MCF 10A (cell line): ENCODE measurements around the gene ELP6. TPM values are rescaled to one million over a fixed set of nuclear protein-coding genes. Genes with fewer than 3 reads are reported as not detected.
A peak's percentile ranks its signal among the peaks of the same experiment; 100 is the strongest.

Source experiments
- Bru-seq: library from RNA; stranded (reverse); fragments of 400-500 nt; gene quantifications from one replicate; lab custom pipeline; 2021; lab: Mats Ljungman, UMichigan
- BruChase-seq, 2 experiments: library from RNA; stranded (reverse); fragments of 400-500 nt; gene quantifications; one replicate each; lab custom pipeline; 2021; lab: Mats Ljungman, UMichigan
- BruUV-seq: library from RNA; stranded (reverse); fragments of 400-500 nt; replicated peaks from 2 replicates; lab custom pipeline; 2021; lab: Mats Ljungman, UMichigan
- CTCF ChIA-PET: fragments of 300-600 bp; sonication (Branson Sonifier 250); formaldehyde crosslinking; extraction: SDS; loops from one replicate; lab custom pipeline; 2021; ENCODE audit warnings: antibody characterized with exemption, inconsistent platforms; lab: Yijun Ruan, JAX
- POLR2A ChIA-PET: fragments of 300-600, 350-650 bp; sonication (Branson Sonifier 250); formaldehyde crosslinking; extraction: SDS; loops from one replicate; lab custom pipeline; 2020; ENCODE audit warnings: antibody characterized with exemption, inconsistent platforms; lab: Yijun Ruan, JAX
- DNase-seq: peaks from one replicate; pipeline ENCODE4 v3.0.0-alpha.2; 2018; ENCODE audit not compliant: unreplicated experiment
- H3K27ac Mint-ChIP-seq: one replicate; pipeline ENCODE4 v1.8.0; 2022; ENCODE audit warnings: mild to moderate bottlenecking, low read depth, mixed read lengths; ENCODE audit not compliant: unreplicated experiment
- H3K27me3 Mint-ChIP-seq: one replicate; pipeline ENCODE4 v1.8.0; 2022; ENCODE audit warnings: mixed read lengths; ENCODE audit not compliant: insufficient read depth, unreplicated experiment
- H3K36me3 Mint-ChIP-seq: one replicate; pipeline ENCODE4 v1.8.0; 2022; ENCODE audit warnings: mild to moderate bottlenecking, moderate library complexity, mixed read lengths; ENCODE audit not compliant: insufficient read depth, unreplicated experiment
- H3K4me1 Mint-ChIP-seq: one replicate; pipeline ENCODE4 v1.8.0; 2022; ENCODE audit warnings: mixed read lengths; ENCODE audit not compliant: insufficient read depth, unreplicated experiment
- H3K4me3 Mint-ChIP-seq: one replicate; pipeline ENCODE4 v1.8.0; 2022; ENCODE audit warnings: mild to moderate bottlenecking, moderate library complexity, mixed read lengths; ENCODE audit not compliant: unreplicated experiment
- H3K9me3 Mint-ChIP-seq: one replicate; pipeline ENCODE4 v1.8.0; 2022; ENCODE audit warnings: mixed read lengths; ENCODE audit not compliant: unreplicated experiment
- intact Hi-C: fragments of 100-400 bp; cut with micrococcal nuclease; formaldehyde crosslinking; loops from 2 replicates; pipeline ENCODE4 v1.14.1; 2022
- long read RNA-seq: library from polyadenylated mRNA; stranded (forward); transcript quantifications from one replicate; pipeline ENCODE4 v2.0.0, GENCODE V29; 2022
- total RNA-seq: library from RNA; stranded (reverse); gene quantifications from 2 replicates; pipeline ENCODE4 v1.2.3, GENCODE V29; 2022
- TF ChIP-seq, protein P1 (sequence below): fragments of 200-600 bp; IDR thresholded peaks from one replicate; pipeline ENCODE4 v1.8.0; 2022; ENCODE audit warnings: antibody characterized with exemption, mild to moderate bottlenecking; ENCODE audit not compliant: unreplicated experiment

ELP6 gene, protein sequence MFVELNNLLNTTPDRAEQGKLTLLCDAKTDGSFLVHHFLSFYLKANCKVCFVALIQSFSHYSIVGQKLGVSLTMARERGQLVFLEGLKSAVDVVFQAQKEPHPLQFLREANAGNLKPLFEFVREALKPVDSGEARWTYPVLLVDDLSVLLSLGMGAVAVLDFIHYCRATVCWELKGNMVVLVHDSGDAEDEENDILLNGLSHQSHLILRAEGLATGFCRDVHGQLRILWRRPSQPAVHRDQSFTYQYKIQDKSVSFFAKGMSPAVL
- 32.5 and 33.5 TPM in 2 replicates for total RNA-seq
- percentile 63 among the genes with signal in this experiment for Bru-seq, nascent RNA
- percentile 60 among the genes with signal in this experiment for BruChase-seq, experiment 1, labeled RNA remaining after a 6-hour chase
- percentile 68 among the genes with signal in this experiment for BruChase-seq, experiment 2, labeled RNA remaining after a 2-hour chase
- long read RNA-seq, transcript ELP6-205 (7 exons, 880 nt) = minor isoform, 15 of 74 reads
- long read RNA-seq, transcript ELP6-201 (7 exons, 1,401 nt) = major isoform, 23 of 74 reads
- long read RNA-seq, partial matches to known transcripts = 3 of 74 reads
- long read RNA-seq, other reads (novel, unspliced or antisense) = 33 of 74 reads

DNA sequence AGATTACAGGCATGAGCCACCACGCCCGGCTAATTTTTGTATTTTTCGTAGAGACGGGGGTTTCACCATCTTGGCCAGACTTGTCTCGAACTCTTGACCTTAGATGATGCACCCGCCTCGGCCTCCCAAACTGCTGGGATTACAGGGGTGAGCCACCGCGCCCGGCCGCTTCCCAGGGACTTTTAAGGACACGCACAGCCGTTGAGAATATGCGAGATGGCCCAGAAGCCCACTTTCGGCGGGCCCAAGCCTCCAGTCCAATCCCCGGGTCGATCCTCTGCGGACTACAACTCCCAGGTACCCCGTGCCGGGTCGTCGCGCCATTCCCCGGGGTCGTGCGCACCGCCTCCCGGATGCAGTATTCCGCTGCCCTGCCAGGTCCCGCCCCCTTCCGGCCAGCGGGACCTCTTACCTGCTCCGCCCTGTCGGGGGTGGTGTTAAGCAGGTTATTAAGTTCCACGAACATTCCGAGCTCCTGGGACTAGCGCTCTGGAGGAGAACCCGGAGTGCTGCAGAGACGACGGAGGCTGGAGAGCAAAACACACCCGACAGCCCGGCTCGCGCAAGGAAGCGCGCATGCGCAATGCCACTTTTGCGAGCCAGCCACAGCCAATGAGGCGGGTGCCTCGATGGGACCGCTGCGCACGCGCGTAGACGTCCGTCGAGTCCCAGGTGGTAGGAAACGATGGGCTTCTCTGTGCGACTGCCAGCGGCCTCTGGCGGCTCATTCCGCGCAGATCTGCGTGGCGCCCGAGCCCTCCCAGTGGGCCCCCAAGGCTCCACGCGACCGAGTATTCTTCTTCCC lies at the start of gene ELP6:
Gene ELP6 (minus strand): TSS at position 588 of the 805 bp plus-strand sequence. CDS start 122 bp downstream, at position 466.
- Mint-ChIP-seq H3K27ac (peak within 1 kb of the TSS; percentile 77), H3K27me3 (no peaks in the 10 kb centered on the region), H3K4me3 (peak within 1 kb of the TSS; percentile 93), H3K36me3 (peaks cover 27% of the 10 kb centered on the region), H3K9me3 (no peaks in the 10 kb centered on the region), H3K4me1 (no peaks in the 10 kb centered on the region)
- POLR2A ChIA-PET = interaction anchor here (0.7 to 1.4 kb wide), 9 partner anchors 20 to 576 kb away, joined by 3 to 6 read pairs (median 3); partner anchors contain the start of gene DHX30
- DNase-seq = peak; percentile 94
- intact Hi-C loops = loop anchor here (1.0 kb wide), 1 partner anchor 92 kb away; no protein-coding TSS in a partner anchor
- CTCF ChIA-PET = interaction anchor here (0.6 to 2.7 kb wide), 5 partner anchors 9 to 820 kb away, joined by 3 to 7 read pairs (median 4); partner anchors contain the start of gene ALS2CL
- BruUV-seq = TSS peak; percentile 93
- TF ChIP-seq, protein P1, sequence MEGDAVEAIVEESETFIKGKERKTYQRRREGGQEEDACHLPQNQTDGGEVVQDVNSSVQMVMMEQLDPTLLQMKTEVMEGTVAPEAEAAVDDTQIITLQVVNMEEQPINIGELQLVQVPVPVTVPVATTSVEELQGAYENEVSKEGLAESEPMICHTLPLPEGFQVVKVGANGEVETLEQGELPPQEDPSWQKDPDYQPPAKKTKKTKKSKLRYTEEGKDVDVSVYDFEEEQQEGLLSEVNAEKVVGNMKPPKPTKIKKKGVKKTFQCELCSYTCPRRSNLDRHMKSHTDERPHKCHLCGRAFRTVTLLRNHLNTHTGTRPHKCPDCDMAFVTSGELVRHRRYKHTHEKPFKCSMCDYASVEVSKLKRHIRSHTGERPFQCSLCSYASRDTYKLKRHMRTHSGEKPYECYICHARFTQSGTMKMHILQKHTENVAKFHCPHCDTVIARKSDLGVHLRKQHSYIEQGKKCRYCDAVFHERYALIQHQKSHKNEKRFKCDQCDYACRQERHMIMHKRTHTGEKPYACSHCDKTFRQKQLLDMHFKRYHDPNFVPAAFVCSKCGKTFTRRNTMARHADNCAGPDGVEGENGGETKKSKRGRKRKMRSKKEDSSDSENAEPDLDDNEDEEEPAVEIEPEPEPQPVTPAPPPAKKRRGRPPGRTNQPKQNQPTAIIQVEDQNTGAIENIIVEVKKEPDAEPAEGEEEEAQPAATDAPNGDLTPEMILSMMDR = peak; percentile 9

GRCh38 chr3:47556351-47556750 lies 42.8 kb upstream of the ELP6 start:
- TF ChIP-seq, protein P1 = no peak
- H3K9me3 Mint-ChIP-seq = no peaks in the 10 kb centered on the region
- H3K4me3 Mint-ChIP-seq = no peak overlapping the region
- H3K27ac Mint-ChIP-seq = no peak overlapping the region
- ChIA-PET POLR2A (no interaction called here), CTCF (interaction anchor here (0.7 to 1.2 kb wide), 2 partner anchors 14 to 16 kb away, joined by 3 to 4 read pairs; no protein-coding TSS in a partner anchor)
- H3K27me3 Mint-ChIP-seq = peaks cover 9% of the 10 kb centered on the region
- intact Hi-C loops = no loop called here
- BruUV-seq = no TSS peak
- no peaks in the 10 kb centered on the region for H3K36me3 Mint-ChIP-seq
- H3K4me1 Mint-ChIP-seq = no peaks in the 10 kb centered on the region
- no peak for DNase-seq

- peaks cover 28% of the 10 kb centered on the region for H3K27me3 Mint-ChIP-seq
These were observed 40.8 kb upstream of the ELP6 start for GRCh38 chr3:47554335-47554734.

More at GRCh38 chr3:47554335-47554734, 40.8 kb upstream of the ELP6 start:
- DNase-seq = no peak
- Mint-ChIP-seq H3K4me3 (no peak overlapping the region), H3K36me3 (no peaks in the 10 kb centered on the region), H3K4me1 (no peaks in the 10 kb centered on the region), H3K9me3 (no peaks in the 10 kb centered on the region), H3K27ac (no peak overlapping the region)
- POLR2A ChIA-PET = no interaction called here
- no TSS peak for BruUV-seq
- TF ChIP-seq, protein P1 = no peak
- CTCF ChIA-PET = no interaction called here
- intact Hi-C loops = no loop called here
